Fibroblast of pulmonary artery (primary cell): Measurements from ENCODE around the gene OSBP2.
A peak's percentile ranks its signal among the peaks of the same experiment; 100 is the strongest.

ENCODE experiments used
- DNase-seq: peaks from one replicate; pipeline ENCODE4 v3.0.0-alpha.2; 2010; ENCODE audit warnings: low read depth
- H3K4me3 ChIP-seq: replicated peaks from 2 replicates; pipeline ENCODE4 v1.5.1; 2011; ENCODE audit warnings: low read depth, mild to moderate bottlenecking, control low read depth, low read length, moderate library complexity
- CTCF ChIP-seq: IDR thresholded peaks from 2 replicates; pipeline ENCODE4 v1.5.1; 2011; ENCODE audit warnings: mild to moderate bottlenecking, control low read depth, low read length, inconsistent platforms; ENCODE audit errors: missing control alignments

Gene OSBP2

GRCh38 chr22:30892286-30892685, 197.6 kb downstream of the OSBP2 start:
- DNase-seq = no peak
- no peak for TF ChIP-seq CTCF
- H3K4me3 ChIP-seq = no peak overlapping the region

GRCh38 chr22:30892731-30893221, 198.1 kb downstream of the OSBP2 start:
- H3K4me3 ChIP-seq = no peak overlapping the region
- no peak for DNase-seq
- no peak for TF ChIP-seq CTCF

- H3K4me3 ChIP-seq = no peak overlapping the region
- no peak for DNase-seq
- TF ChIP-seq CTCF = no peak
Observed at GRCh38 chr22:30893434-30894370, 199.0 kb downstream of the OSBP2 start.

- no peak for TF ChIP-seq CTCF
- DNase-seq = no peak
- H3K4me3 ChIP-seq = no peak overlapping the region
Observed at GRCh38 chr22:30894371-30894740, 199.7 kb downstream of the OSBP2 start.

GRCh38 chr22:30902496-30903357, 208.1 kb downstream of the OSBP2 start:
- no peak overlapping the region for H3K4me3 ChIP-seq
- TF ChIP-seq CTCF = no peak
- peak; percentile 20 for DNase-seq

GRCh38 chr22:30903876-30904460, 209.3 kb downstream of the OSBP2 start:
- DNase-seq = no peak
- TF ChIP-seq CTCF = no peak
- no peak overlapping the region for H3K4me3 ChIP-seq
